Spleen (tissue), 11 donors: ENCODE data around the gene CUTA. TPM values are rescaled to one million over a fixed set of nuclear protein-coding genes. Genes with fewer than 3 reads are reported as not detected.

Source experiments
- DNase-seq: peaks from one replicate; pipeline ENCODE4 v3.0.0-alpha.2; 2020
- H3K27ac ChIP-seq, 8 donors: fragments of 200-600 bp; sonication (generic) in 7 of 8; 1 replicate in 4 of 8; 2 replicates in 4 of 8; pipeline versions ENCODE4 v1.5.0 to v1.8.0; 2016 to 2021; ENCODE audit warnings: inconsistent platforms in 4 of 8, mild to moderate bottlenecking in 4 of 8, moderate library complexity in 1 of 8
- H3K27me3 ChIP-seq, 7 donors: fragments of 200-600 bp; sonication (generic) in 6 of 7; replicated peaks in 1 of 7; 1 replicate in 4 of 7; 2 replicates in 3 of 7; pipeline versions ENCODE4 v1.5.0 to v1.8.0; 2016 to 2021; ENCODE audit warnings: inconsistent platforms in 3 of 7, mild to moderate bottlenecking in 1 of 7
- H3K36me3 ChIP-seq, 6 donors: fragments of 200-600 bp; sonication (generic) in 5 of 6; 1 replicate in 4 of 6; 2 replicates in 2 of 6; pipeline versions ENCODE4 v1.5.0 to v1.8.0; 2016 to 2021; ENCODE audit warnings: inconsistent platforms in 2 of 6
- H3K4me1 ChIP-seq, 6 donors: fragments of 200-600 bp; sonication (generic) in 5 of 6; 1 replicate in 3 of 6; 2 replicates in 3 of 6; pipeline versions ENCODE4 v1.5.0 to v1.8.0; 2016 to 2021; ENCODE audit warnings: inconsistent platforms in 3 of 6
- H3K4me3 ChIP-seq, 8 donors: fragments of 200-600 bp; sonication (generic) in 7 of 8; 1 replicate in 4 of 8; 2 replicates in 4 of 8; pipeline versions ENCODE4 v1.5.0 to v1.8.0; 2016 to 2021; ENCODE audit warnings: inconsistent platforms in 4 of 8, mild to moderate bottlenecking in 4 of 8, moderate library complexity in 2 of 8
- H3K9me3 ChIP-seq, 8 donors: fragments of 200-600 bp; sonication (generic) in 7 of 8; 1 replicate in 4 of 8; 2 replicates in 4 of 8; pipeline versions ENCODE4 v1.5.0 to v1.8.0; 2016 to 2021; ENCODE audit warnings: inconsistent platforms in 4 of 8
- CTCF ChIP-seq, 11 experiments: fragments of 200-600 bp in 7 of 11; fragments of 450-650 bp in 4 of 11; sonication (generic) in 4 of 11; IDR thresholded peaks in 8 of 11; conservative IDR thresholded peaks in 3 of 11; 1 replicate in 7 of 11; 2 replicates in 4 of 11; pipeline versions ENCODE4 v1.4.0 to v1.8.0; 2016 to 2021; ENCODE audit warnings: antibody characterized with exemption in 11 of 11, inconsistent platforms in 4 of 11, mild to moderate bottlenecking in 1 of 11
- POLR2A ChIP-seq, 3 donors: fragments of 450-650 bp; IDR thresholded peaks; one replicate each; pipeline ENCODE4 v1.5.1; 2017; ENCODE audit warnings: antibody characterized with exemption in 3 of 3, mild to moderate bottlenecking in 1 of 3
- POLR2AphosphoS5 ChIP-seq, 3 donors: sonication (generic); formaldehyde crosslinking; IDR thresholded peaks; one replicate each; pipeline ENCODE4 v1.5.1; 2017; ENCODE audit warnings: antibody characterized with exemption in 3 of 3
- WGBS, 5 donors: extraction: QIAGEN DNeasy Blood & Tissue Kit in 3 of 5; methylation state at CpG; one replicate each; pipeline versions ENCODE4 v1.1.5 to v1.1.7; 2013 to 2018; 5-methylcytosine and 5-hydroxymethylcytosine counted together
- intact Hi-C: fragments of 100-400 bp; cut with DNase I; formaldehyde crosslinking; loops from one replicate; pipeline ENCODE4 v1.15.0; 2023; ENCODE audit warnings: low total_unique reads
- polyA plus RNA-seq, 3 donors: library from polyadenylated mRNA; stranded (reverse); fragments of 200-250 nt; gene quantifications; one replicate each; pipeline ENCODE4 v1.2.1, GENCODE V29; 2013
- total RNA-seq, 7 donors: library from RNA; depleted of rRNA in 3 of 7; stranded (reverse); fragments of >200 nt in 3 of 7; fragmentation: NEBNext Ultra II Directional in 4 of 7; extraction: Animal tissue kit (Norgen Biotek cat#: 25700) in 4 of 7; gene quantifications; one replicate each; pipeline versions ENCODE4 v1.1.0 to v1.2.1, GENCODE V29; 2016 to 2021
- donor health status: healthy with polysubstance abuse.
- donor health status: DM: no; HTN: no; CAD: no; lungs with moderate emphysema.
- donor health status: DM: no; HTN: no; CAD: no.
- donor health status: Bipolar disorder and iron deficiency.
- donor health status: healthy.
- donor health status: DM: no; HTN: no; CAD: no.
- donor health status: DM: yes; HTN: yes; CAD: no.

Gene CUTA
- total and polyA plus RNA-seq, 10 donors, result 113 to 225 (median 137) TPM

- WGBS, 5 donors, result 92 to 95% (median 94%) methylated on average over 13 to 15 of the region's 15 CpGs
- Histone ChIP-seq H3K27me3 (no peaks in the 10 kb centered on the region), H3K4me3 (no peak overlapping the region), H3K4me1 (peaks cover 16 to 91% (median 43%) of the 10 kb centered on the region in 6 donors), H3K27ac (peak overlapping the region in 3 of 8 donors; percentile 58 to 69 (median 62)), H3K9me3 (no peaks in the 10 kb centered on the region), H3K36me3 (peaks cover 0 to 49% (median 13%) of the 10 kb centered on the region in 6 donors)
- DNase-seq, result no peak
- TF ChIP-seq POLR2A (IDR thresholded peaks at IDR 0.05), result no peak
- no peak for TF ChIP-seq POLR2AphosphoS5 (IDR thresholded peaks at IDR 0.05)
- no peak for TF ChIP-seq CTCF (IDR thresholded peaks at IDR 0.05 in 8 of 11, conservative IDR thresholded peaks at IDR 0.05 in 3 of 11)
- intact Hi-C loops, result loop anchor here (10.0 kb wide), 1 partner anchor 193 kb away; no protein-coding TSS in a partner anchor
Measured at GRCh38 chr6:33451606-33452005, 33.7 kb upstream of the CUTA start.

- intact Hi-C loops, result loop anchor here (10.0 kb wide), 1 partner anchor 194 kb away; no protein-coding TSS in a partner anchor
- H3K4me1 ChIP-seq, result peaks cover 14 to 92% (median 40%) of the 10 kb centered on the region in 6 donors
Measured at GRCh38 chr6:33450434-33450833, 32.5 kb upstream of the CUTA start.

GRCh38 chr6:33446356-33446755, 28.4 kb upstream of the CUTA start:
- TF ChIP-seq POLR2AphosphoS5 (IDR thresholded peaks at IDR 0.05) (peak in 1 of 3 donors; percentile 17), POLR2A (IDR thresholded peaks at IDR 0.05) (no peak)
- WGBS, 5 donors, result 95 to 97% (median 95%) methylated on average over 10 of the region's 10 CpGs
- Histone ChIP-seq H3K4me1 (peaks cover 0 to 70% (median 15%) of the 10 kb centered on the region in 6 donors), H3K36me3 (peaks cover 0 to 73% (median 30%) of the 10 kb centered on the region in 6 donors), H3K9me3 (no peaks in the 10 kb centered on the region), H3K27ac (peak overlapping the region in 3 of 8 donors; percentile 63 to 77 (median 64)), H3K4me3 (no peak overlapping the region), H3K27me3 (no peaks in the 10 kb centered on the region)
- intact Hi-C loops, result no loop called here
- DNase-seq, result no peak

More at GRCh38 chr6:33450434-33450833, 32.5 kb upstream of the CUTA start:
- peak overlapping the region in 5 of 8 donors; percentile 17 to 69 (median 58) for H3K27ac ChIP-seq
- no peaks in the 10 kb centered on the region for H3K9me3 ChIP-seq
- no peak for DNase-seq
- no peak overlapping the region for H3K4me3 ChIP-seq
- no peaks in the 10 kb centered on the region for H3K27me3 ChIP-seq
- H3K36me3 ChIP-seq, result peaks cover 0 to 44% (median 7%) of the 10 kb centered on the region in 6 donors
- TF ChIP-seq POLR2AphosphoS5 (IDR thresholded peaks at IDR 0.05) (no peak), CTCF (IDR thresholded peaks at IDR 0.05 in 8 of 11, conservative IDR thresholded peaks at IDR 0.05 in 3 of 11) (no peak), POLR2A (IDR thresholded peaks at IDR 0.05) (no peak)
- 41 to 66% (median 55%) methylated on average over 3 of the region's 3 CpGs for WGBS, 5 donors

GRCh38 chr6:33445119-33445603, 27.3 kb upstream of the CUTA start:
- 40 to 79% (median 62%) methylated on average over 3 of the region's 3 CpGs for WGBS, 5 donors
- Histone ChIP-seq H3K4me1 (peaks cover 0 to 58% (median 12%) of the 10 kb centered on the region in 6 donors), H3K36me3 (peaks cover 0 to 85% (median 31%) of the 10 kb centered on the region in 6 donors), H3K4me3 (no peak overlapping the region), H3K27ac (peak overlapping the region in 6 of 8 donors; percentile 15 to 77 (median 46)), H3K27me3 (no peaks in the 10 kb centered on the region), H3K9me3 (no peaks in the 10 kb centered on the region)
- no peak for DNase-seq
- TF ChIP-seq POLR2A (IDR thresholded peaks at IDR 0.05), result no peak
- no peak for TF ChIP-seq CTCF (IDR thresholded peaks at IDR 0.05 in 8 of 11, conservative IDR thresholded peaks at IDR 0.05 in 3 of 11)
- no peak for TF ChIP-seq POLR2AphosphoS5 (IDR thresholded peaks at IDR 0.05)
- intact Hi-C loops, result no loop called here
